ENCODE measurements around the gene SLC52A1. TPM values are rescaled to one million over a fixed set of nuclear protein-coding genes. Genes with fewer than 3 reads are reported as not detected.

Gene SLC52A1
- total and polyA plus RNA-seq, 8 donors: 0.13 to 0.73 (median 0.28) TPM

- no peaks in the 10 kb centered on the region for H3K9me3 ChIP-seq
- DNase-seq: no peak
- no peak for ATAC-seq
- H3K27me3 ChIP-seq: no peaks in the 10 kb centered on the region
- no peaks in the 10 kb centered on the region for H3K36me3 ChIP-seq
- no peaks in the 10 kb centered on the region for H3K4me1 ChIP-seq
- TF ChIP-seq CTCF (IDR thresholded peaks at IDR 0.05): no peak
- peak overlapping the region; percentile 28 to 42 for H3K27ac ChIP-seq
- H3K4me3 ChIP-seq: no peak overlapping the region
- intact Hi-C loops (cut with DNase I): no loop called here
These were observed 14.2 kb upstream of the SLC52A1 start for GRCh38 chr17:5049314-5049841.

- no peak for ATAC-seq
- H3K9me3 ChIP-seq: no peaks in the 10 kb centered on the region
- H3K4me3 ChIP-seq: no peak overlapping the region
- H3K36me3 ChIP-seq: no peaks in the 10 kb centered on the region
- intact Hi-C loops (cut with DNase I): no loop called here
- no peak for DNase-seq
- H3K27me3 ChIP-seq: no peaks in the 10 kb centered on the region
- TF ChIP-seq CTCF (IDR thresholded peaks at IDR 0.05): no peak
- H3K4me1 ChIP-seq: no peaks in the 10 kb centered on the region
- H3K27ac ChIP-seq: no peak overlapping the region
These were observed 12.2 kb upstream of the SLC52A1 start for GRCh38 chr17:5047446-5047845.

GRCh38 chr17:5045496-5045895 is 10.3 kb upstream of the SLC52A1 start:
- no peak for DNase-seq
- Histone ChIP-seq H3K27me3 (no peaks in the 10 kb centered on the region), H3K4me1 (no peaks in the 10 kb centered on the region), H3K4me3 (no peak overlapping the region), H3K9me3 (no peaks in the 10 kb centered on the region), H3K36me3 (no peaks in the 10 kb centered on the region), H3K27ac (no peak overlapping the region)
- no peak for TF ChIP-seq CTCF (IDR thresholded peaks at IDR 0.05)
- intact Hi-C loops (cut with DNase I): no loop called here
- ATAC-seq: no peak

GRCh38 chr17:5044630-5045029 is 9.4 kb upstream of the SLC52A1 start:
- Histone ChIP-seq H3K4me3 (no peak overlapping the region), H3K36me3 (no peaks in the 10 kb centered on the region), H3K27ac (no peak overlapping the region), H3K27me3 (no peaks in the 10 kb centered on the region), H3K4me1 (no peaks in the 10 kb centered on the region), H3K9me3 (no peaks in the 10 kb centered on the region)
- no peak for ATAC-seq
- TF ChIP-seq CTCF (IDR thresholded peaks at IDR 0.05): no peak
- DNase-seq: no peak
- intact Hi-C loops (cut with DNase I): no loop called here

GRCh38 chr17:5043524-5043923 is 8.3 kb upstream of the SLC52A1 start:
- H3K4me1 ChIP-seq: no peaks in the 10 kb centered on the region
- no peak overlapping the region for H3K27ac ChIP-seq
- no peaks in the 10 kb centered on the region for H3K36me3 ChIP-seq
- H3K4me3 ChIP-seq: no peak overlapping the region
- no peak for TF ChIP-seq CTCF (IDR thresholded peaks at IDR 0.05)
- no peaks in the 10 kb centered on the region for H3K9me3 ChIP-seq
- no peak for ATAC-seq
- intact Hi-C loops (cut with DNase I): no loop called here
- DNase-seq: no peak
- no peaks in the 10 kb centered on the region for H3K27me3 ChIP-seq
